Stimulated activated CD4-positive, alpha-beta T cell treated with anti-CD3 and anti-CD28 coated beads, Interleukin-2, amount 100 ng/mL, for 24 hours (primary cell): Measurements from ENCODE around the gene KLHDC7B.

ENCODE experiments used
- DNase-seq, 2 donors: peaks; one replicate each; pipeline ENCODE4 v3.0.0-alpha.2; 2020

The KLHDC7B gene

DNA sequence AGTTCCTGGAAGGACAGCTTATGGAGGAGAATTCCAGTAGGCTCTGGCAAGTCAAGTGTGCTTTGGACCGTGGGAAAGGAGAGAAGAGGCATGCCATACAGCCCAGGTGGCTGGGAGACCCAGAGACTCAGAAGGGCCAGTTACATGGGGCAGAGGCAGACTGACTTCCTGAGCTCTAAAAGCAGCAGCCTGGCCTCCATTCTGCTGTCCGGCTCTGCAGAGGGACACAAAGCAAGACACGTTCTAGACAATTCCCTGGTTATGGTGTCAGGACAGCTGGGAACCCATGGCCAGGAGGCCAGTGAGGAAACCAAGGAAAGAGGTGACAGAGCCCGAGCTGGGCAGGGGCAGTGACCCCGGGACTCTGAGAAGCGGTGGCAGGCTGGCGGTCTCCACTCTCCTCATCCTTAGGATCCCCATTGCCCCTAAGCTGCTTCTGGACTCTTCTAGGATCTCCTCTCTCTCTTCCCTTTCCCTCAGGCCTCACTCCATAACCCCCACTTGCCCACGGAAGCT, 29.8 kb downstream of the KLHDC7B start:
- no peak for DNase-seq

DNA sequence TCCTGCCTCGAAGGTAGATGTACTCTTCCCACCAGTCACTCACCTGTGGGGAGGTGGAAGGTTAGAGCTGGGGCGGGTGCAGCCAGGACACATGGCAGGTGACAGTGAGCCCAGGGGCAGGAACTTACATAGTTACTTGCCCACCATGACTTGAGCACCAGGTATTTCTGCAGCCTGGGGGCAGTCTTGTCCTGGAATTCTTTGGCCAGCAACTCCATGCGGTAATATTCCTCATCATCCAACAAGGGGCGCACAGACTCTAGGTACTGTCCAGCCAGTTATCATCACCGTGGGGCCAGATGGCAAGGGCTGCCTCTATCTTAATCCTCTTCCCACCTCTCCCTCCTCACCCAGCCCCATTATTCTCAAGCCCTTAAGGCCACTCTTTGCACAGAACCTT, 30.4 kb downstream of the KLHDC7B start:
- no peak for DNase-seq

DNA sequence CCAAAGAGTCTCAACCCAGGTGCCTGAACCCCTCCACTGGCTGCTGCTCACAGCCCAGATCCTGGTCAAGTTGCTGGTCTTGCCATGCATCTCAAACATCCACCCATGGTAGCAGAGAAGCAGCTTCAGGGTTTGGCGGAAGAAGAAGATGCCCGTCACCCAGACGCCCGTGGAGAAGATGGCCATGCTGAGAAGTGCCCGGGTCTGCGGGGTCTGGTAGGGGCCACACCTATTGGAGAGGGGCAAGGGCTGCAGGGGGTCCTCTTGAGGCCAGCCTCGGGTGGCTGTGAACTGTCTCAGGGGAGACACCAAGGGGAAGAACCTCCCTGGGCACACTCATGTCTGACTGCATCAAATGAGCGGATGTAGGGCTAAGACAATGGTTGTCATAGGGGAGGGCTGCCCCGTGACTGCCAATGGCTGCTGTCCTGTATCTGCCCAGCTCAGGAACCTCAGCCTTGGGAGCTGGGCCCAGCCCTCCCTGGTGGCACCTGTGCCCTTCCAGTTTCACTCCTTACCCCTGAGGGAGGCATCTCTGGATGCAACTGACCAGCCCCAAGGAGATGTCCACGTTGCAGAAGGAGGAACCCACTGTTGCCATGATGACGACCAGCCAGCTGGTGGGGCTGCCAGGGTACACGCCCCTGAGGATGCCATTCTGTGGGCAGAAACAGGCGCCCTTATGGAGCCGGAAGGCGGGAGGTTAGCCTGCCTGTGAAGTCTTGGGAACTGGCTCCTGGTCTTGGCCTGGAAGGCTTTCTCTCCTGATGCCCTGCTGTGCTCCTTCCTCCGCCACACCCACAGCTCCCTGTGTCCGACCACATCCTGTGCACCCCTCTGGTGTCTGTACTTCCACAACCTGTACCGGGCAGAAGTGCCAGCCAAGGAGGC, 31.4 kb downstream of the KLHDC7B start:
- no peak for DNase-seq

DNA sequence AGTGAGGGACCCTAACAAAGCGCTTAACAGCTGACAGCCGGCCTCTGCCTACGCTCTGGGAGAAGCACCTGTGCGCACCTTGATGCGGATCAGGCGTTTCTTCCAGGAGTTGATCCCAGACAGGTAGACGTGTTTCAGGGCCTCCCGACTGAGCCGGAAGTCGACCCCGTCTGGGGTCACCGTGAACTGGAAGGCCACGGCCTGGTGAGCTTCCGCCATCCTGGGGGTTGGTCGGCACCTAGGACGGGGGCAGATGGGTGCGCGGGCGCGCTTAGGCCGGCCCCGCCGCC, 31.9 kb downstream of the KLHDC7B start:
- DNase-seq, result no peak

DNA sequence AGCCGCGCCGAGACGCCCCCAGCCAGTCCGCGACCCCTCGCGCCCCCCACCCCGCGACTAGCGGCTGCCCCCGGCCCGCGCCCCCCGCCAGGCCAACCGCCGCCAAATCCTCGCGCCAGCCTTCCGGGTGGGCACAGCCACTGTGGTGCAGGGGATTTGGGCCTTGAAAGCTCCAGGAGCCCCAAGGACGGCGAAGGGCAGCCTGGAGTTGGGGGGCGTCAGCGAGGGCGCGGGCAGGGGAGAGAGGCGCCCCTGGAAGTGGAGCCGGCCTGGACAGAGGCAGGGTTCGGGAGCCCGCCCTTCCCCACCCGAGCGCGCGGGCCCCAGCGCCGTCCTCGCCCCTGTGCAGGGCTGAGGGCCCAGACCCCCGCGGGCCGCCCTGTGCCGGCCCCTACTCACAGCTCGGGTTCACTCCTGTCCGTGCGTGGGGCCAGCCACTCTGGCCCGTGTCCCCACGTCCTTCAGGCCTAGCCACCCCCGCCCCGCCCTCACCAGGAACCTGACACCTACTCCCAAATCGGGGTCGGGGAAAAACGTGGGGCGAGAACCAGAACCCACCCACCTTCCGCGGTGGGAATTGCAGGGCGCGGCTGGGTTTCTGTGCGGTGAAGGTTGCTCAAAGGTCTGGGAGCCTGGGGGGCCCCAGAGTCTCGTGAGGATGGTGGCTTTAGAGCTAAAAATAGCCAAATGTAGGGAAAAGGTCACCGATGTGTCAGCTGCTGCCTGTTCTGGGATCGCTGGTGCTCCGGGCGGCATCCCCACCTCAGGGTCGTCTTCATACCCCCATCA, 32.5 kb downstream of the KLHDC7B start, which contains the start of gene CPT1B:
CPT1B (minus strand) TSS at position 441 of the 789 bp plus-strand sequence. CDS start 512 bp downstream, outside the sequence.
- no peak for DNase-seq

DNA sequence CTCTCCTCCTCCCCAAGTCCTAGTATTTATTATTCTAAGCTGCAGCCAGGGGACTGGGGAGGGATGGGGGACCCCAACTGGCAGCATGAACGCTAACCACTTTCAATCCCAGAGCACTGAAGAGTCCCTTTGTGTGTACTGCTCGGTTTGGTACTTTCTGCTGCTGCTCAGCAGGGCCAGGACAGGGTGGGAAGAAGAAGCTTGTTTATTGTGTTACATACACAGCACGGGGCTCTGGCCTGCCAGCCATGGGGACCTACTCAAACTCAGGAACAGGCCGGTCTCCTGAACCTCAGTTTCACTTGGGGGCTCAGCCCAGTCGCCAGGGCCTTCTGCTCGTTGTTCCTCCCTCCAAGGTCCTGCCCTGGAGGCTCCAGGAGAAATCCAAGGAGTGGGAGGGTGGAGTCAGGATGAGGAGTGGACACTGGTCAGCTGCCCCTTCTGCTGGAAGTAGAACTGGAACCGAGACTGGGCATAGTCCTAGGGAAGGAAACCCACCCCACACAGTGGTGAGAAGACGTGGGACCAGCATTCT, 33.1 kb downstream of the KLHDC7B start:
- no peak for DNase-seq

DNA sequence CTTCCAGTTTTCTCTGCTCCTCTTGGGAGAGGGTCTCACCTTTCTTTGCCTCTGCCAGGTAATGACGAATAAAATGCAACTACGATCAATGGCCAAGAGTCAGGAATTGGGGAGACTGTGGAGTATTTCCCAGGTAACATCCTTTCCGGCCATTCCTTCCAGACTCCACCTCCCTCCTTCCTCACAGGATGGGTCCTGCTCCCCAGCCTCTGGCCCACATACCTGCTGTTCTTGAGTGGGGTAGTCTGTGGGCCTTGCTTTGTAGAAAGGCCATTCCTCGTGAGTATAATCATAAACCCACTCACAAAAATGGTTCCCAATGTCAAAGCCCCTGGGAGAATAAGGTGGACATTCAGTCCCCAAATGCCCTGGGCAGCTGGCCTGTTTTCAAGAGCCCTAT, 34.1 kb downstream of the KLHDC7B start:
- DNase-seq, result no peak

DNA sequence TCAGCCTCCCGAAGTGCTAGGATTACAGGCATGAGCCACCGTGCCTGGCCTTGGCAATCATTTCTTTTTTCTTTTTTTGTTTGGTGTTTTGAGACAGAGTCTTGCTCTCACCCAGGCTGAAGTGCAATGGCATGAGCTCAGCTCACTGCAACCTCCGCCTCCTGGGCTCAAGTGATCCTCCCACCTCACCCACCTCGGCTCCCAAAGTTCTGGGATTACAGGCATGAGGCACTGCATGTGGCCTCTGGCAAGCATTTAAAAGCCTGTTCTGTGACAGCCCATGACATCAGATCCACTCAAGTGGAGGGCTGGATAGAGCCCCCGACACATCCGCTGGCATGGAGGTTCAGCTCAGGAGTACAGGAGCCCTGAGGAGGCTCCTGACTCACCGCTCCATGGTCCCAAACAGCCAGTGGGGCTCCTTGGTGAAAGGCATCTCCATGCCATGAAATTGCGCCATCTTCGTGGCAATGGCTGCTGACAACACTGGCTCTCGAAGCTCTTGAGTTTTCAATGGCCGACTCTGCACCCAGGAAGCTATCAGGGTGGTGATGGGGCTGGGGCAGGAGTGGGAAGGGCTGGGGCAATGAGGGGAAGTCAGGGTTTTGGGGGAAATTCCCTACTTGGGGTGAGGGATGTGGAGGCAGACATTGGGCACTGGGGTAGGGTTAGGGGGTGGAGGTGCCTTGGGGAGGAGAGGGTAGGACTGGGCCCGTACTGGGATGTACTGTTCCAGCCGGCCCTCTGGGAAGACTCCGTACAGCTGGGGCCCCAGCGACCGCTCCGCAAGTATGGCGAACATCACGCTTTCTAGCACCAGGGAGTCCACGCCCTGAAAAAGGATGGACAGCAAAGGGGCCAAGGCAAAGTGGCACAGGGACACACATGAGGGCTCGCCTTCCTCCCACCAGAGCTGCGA, 35.6 kb downstream of the KLHDC7B start:
- DNase-seq, result no peak

DNA sequence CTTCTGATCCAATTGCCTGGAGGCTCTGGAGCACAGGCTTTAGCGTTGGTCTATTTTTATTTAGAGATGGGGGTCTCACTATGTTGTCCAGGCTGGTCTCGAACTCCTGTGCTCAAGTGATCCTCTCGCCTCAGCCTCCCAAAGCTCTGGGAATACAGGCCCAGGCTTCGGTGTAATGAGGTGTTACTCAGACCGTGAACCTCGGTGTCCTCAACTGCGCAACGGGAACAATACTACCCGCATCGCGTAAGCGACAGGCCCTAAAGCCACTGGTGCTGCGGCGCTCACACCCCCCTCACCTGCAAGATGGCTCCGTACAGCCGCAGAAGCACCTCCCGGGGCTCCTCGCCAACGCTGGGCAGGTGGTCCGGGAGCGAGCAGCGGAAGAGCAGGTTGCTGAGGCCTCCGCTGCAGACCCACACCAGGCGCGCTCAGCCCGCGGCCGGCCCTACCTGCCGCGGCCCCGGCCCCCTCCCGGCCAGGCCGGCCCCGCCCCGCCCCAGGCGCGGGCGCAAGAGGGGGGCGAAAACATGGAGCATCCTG, 36.3 kb downstream of the KLHDC7B start:
- peak in 1 of 2 donors; percentile 45 for DNase-seq

DNA sequence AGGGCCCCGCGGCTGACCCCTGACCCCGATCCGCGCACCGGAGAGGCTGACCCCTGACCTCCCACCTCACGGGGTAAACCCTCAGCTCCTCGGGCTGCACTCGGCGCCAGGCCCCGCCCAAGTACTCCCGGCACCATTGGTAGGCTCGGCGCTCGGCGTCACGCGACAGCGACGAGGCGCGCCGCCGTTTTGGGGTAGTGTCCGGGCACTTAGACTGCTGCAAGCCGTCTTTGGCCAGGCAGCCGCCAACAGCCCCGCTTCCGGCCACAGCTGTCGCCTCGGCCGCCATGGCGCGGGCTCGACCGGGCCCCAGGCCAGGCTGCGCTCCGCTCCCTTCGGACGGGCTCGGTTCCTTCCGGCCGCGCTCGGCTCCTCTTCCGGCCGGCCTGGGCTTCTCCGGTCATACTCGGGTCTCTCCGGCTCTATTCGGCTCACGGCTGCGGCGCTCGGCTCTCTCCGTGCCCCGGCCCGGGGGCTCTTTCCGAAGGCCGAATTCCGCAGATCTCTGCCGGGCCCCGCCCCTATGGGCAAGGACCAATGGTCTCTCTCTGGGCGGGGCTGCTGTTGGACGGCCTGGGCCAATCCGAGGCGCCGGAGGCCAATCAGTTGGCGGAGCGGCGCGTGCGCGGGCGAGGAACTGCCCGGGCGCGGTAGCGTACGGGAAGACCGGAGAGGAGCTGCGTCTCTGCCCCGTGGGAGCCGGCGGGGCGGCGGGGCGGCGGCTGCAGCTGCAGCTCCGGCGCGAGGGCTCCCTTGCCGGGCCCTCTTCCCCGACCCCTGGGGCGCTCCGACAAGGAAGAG, 37.0 kb downstream of the KLHDC7B start, which contains the start of gene CHKB:
CHKB (minus strand) TSS at position 357 of the 801 bp plus-strand sequence; CDS start at position 289, 68 bp downstream.
- DNase-seq, result peak; percentile 99

DNA sequence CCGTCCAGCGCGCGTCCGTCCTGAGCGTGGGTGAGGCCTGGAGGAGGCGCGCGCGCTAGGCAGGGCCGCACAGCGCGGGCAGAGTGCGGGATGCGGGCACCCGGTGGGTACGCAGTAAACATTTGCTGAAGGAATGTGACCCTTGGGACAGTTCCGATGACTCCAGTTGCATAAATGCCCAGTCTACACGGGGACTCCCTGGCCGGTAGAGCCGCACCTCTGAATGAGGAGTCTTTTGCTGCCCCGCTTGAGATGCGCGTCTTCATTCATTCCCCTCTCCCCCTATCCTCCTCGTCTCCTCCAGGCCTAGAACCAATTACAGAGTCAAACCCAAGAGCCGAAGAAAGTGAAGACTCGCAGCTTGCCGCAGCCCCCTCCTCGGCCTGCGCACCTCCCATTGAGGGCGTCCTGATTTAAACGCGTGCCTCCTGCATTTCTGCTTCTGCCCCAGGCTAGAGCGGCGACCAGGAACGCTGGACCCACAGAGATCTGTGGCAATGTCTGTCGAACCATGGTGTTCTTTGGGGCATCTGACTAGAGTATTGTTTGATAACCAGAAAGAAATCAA, 37.7 kb downstream of the KLHDC7B start:
- no peak for DNase-seq

DNA sequence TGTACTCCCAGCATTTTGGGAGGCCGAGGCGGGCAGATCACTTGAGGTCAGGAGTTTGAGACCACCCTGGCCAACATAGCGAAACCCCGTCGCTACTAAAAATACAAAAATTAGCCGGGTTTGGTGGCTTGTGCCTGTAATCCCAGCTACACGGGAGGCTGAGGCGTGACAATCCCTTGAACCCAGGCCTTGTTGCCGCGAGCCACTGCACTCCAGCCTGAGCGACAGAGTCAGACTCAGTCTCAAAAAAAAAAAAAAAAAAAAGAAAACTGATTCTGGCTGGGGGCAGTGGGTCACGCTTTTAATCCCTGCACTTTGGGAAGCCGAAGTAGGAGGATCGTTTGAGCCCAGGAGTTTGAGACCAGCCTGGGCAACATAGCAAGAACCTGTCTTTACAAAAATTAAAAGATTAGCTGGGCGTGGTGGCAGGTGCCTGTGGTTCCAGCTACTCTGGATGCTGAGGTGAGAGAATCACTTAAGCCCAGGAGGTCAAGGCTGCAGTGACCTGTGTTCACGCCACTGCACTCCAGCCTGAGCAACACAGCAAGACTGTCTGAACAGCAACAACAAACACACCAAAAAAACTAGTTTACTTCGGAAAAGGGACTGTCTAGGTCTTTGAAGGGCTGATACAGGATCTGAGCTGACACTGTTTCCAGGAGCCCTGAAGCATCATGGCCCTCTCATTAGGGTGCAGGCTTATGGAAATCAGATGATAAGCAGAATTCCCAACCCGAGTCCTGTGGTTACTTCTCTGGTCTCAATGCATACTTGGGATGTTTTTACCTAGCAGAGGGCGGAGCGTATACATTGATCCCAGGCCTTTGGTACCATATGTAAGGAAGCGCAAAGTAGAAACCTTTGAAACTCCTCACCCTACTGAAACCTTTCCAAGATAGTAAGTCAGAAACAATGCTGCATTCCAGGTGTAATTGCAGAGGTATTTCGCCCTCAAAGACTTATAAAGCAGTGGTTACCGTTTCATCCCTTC, 38.7 kb downstream of the KLHDC7B start:
- DNase-seq, result no peak

DNA sequence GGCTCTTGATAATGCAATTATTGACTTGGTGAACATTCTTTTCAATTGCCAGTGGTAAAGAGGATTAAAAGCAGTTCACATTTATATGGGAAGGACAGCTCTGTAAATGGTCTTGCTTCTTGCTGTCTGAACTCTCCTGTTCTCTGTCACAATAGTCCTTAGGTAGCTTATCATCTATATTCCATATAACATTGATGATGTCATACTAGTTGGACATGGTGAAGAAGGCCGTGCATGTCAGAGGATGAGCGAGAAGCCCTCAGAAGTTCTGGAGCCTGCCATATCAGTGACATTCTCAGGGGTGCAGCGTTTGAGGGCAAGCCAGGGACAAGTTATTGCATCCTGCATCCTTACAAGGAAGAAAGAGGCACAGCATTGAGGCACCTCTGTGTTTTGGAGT, 39.5 kb downstream of the KLHDC7B start:
- no peak for DNase-seq

DNA sequence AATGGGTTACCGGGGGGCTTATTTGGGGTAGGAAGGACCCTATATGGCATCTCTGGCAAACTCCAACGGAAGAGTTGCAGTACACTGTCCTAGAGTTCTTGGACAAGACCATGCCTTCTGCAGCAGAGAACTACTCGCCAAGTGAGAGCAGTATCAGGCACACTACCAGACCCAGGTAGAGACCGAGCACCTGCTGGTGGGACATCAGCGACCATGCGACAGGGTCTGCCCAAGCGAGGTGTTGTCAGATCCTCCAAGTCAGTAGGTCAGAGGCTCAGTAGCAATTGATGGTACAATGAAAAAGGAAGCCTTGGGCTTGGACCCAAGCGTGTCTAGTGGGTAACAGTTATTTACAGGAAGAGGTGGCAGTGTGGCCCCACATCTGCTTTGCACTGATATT, 40.1 kb downstream of the KLHDC7B start:
- no peak for DNase-seq

DNA sequence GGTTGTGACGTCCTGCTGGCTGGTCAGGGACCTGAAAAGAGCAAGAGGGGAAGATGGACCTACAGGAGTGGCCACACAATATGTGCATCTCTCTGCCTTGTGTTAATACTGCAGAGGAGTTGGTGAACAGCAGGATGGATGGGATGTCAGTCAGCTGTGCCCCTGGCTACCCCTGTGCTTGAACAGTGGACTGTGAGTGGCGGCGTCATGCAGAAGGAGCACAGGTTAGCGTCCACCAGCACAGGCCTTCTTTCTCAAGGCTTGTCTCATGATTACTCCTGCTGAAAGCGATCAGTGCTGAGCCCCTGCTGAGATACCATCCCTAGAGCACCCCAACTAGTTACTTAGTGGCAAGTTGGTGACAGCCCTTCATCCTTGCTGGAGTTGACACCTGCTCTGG, 40.7 kb downstream of the KLHDC7B start:
- no peak for DNase-seq

DNA sequence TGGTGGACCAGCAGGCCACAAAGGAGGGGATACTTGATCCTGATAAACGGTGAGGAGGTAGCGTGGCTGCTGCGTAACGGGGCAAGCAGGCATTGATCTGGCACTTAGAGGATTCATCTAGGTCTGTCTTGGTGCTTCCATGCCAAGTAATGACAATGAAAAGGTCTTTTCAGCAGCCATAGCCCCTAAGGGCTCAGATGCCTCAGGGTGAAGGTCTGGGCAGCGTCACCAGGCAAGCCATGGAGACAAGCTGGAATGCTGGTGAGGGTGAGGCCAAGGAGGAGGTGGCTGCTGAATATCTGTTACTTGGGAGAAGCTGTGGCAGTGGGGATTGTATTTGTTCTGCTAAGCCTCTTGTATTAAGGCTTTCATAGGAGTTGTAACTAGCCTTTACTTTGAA, 41.7 kb downstream of the KLHDC7B start:
- DNase-seq, result no peak

DNA sequence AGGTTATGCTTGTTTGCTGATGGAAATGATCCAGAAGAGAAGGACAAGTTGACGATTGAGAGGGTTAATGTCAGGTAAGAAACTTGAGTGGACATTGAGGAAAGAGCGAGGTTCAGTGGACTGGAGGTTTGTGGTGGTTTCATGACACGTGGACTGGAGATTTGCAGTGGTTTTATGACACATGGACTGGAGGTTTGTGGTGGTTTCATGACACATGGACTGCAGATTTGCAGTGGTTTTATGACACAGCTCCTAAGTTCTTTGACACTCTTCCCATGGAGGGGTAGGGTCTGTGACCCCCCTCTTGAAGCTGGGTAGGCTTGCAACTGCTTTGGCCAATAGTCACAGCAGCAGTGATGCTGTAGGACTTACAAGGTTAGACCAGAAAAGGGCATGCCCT, 49.5 kb downstream of the KLHDC7B start:
- no peak for DNase-seq

DNA sequence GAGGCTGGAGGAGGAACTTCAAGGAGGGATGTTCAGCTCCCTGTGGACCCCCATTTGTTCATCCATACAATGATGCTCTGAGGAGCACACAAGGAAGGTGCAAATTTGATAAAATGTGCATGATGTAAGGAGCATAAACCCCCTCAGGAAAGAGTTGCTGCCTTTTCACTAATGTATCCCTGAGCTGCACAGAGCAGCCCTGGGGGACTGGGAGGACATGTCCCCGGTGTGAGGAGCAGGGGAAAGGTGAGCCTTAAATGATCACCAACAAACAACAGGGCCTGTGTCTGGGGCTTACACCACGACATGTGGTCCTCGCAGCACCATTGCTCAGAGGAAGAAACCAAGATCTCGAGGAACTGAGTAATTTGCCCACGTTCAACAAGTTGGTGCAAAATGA, 51.4 kb downstream of the KLHDC7B start:
- DNase-seq, result no peak

DNA sequence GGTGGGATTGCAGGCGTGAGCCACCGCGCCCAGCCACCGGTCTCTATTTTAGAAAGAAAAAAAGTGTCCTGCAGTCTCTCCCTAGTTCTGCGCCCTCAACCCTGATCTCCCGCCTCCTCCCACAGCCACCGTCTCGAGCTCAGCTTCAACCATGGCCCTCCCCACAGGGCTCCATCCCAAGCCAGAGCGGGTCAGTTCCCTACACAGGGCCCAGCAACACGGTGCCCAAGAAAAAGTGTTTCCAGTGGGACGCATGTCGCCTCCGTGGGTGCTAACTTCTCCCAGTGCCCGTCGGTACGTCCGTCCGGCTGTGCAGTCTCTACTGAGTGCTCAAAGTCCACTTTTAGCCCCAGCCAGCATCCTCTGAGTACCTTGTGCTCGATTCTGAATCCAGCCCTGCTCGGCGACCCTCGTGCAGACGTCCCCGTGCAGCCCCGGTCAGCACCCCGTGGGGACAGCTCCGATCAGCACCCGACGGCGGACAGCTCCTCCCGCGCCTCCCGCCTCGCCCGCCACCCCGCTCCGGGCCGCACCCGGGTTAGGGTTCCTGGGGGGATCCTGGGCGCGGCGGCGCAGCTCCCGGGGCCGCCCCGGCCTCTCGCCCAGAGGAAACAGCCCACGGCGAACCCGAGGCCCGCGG, 54.2 kb downstream of the KLHDC7B start:
- DNase-seq, result peak; percentile 64 to 69
